Activated naive CD8-positive, alpha-beta T cell treated with anti-CD3 and anti-CD28 coated beads for 36 hours (primary cell): ENCODE measurements around the gene NR4A1. TPM values are rescaled to one million over a fixed set of nuclear protein-coding genes. Genes with fewer than 3 reads are reported as not detected.
"Not testable (repeated sequence)": the region's sequence is repeated elsewhere in the genome, so short reads cannot be mapped to it uniquely, and the experiment has no call there.

Experiments used
- DNase-seq: peaks from one replicate; pipeline ENCODE4 v3.0.0; 2021
- H3K27ac Mint-ChIP-seq: one replicate; pipeline ENCODE4 v1.8.0; 2022; ENCODE audit warnings: mild to moderate bottlenecking, moderate library complexity, mixed read lengths
- H3K27me3 Mint-ChIP-seq: one replicate; pipeline ENCODE4 v1.8.0; 2022; ENCODE audit warnings: mild to moderate bottlenecking, mixed read lengths
- H3K36me3 Mint-ChIP-seq: one replicate; pipeline ENCODE4 v1.8.0; 2021; ENCODE audit warnings: mild to moderate bottlenecking, mixed read lengths
- H3K4me1 Mint-ChIP-seq: one replicate; pipeline ENCODE4 v1.8.0; 2021; ENCODE audit warnings: mixed read lengths
- H3K4me3 Mint-ChIP-seq: one replicate; pipeline ENCODE4 v1.8.0; 2022; ENCODE audit warnings: mild to moderate bottlenecking, moderate library complexity, mixed read lengths
- H3K9me3 Mint-ChIP-seq: one replicate; pipeline ENCODE4 v1.8.0; 2022; ENCODE audit warnings: mixed read lengths
- total RNA-seq, 2 experiments: library from RNA; stranded (reverse); gene quantifications; one replicate each; pipeline ENCODE4 v1.2.3, GENCODE V29; 2021

NR4A1 gene
- total RNA-seq, 2 experiments from 2014 or later: 88.0 to 92.6 TPM

GRCh38 chr12:52083638-52083996, 32.4 kb downstream of the NR4A1 start:
- no peak for DNase-seq
- Mint-ChIP-seq H3K27me3 (peaks cover 14% of the 10 kb centered on the region), H3K27ac (no peak overlapping the region), H3K4me3 (no peak overlapping the region), H3K9me3 (no peaks in the 10 kb centered on the region), H3K36me3 (no peaks in the 10 kb centered on the region), H3K4me1 (peaks cover 9% of the 10 kb centered on the region)

DNA sequence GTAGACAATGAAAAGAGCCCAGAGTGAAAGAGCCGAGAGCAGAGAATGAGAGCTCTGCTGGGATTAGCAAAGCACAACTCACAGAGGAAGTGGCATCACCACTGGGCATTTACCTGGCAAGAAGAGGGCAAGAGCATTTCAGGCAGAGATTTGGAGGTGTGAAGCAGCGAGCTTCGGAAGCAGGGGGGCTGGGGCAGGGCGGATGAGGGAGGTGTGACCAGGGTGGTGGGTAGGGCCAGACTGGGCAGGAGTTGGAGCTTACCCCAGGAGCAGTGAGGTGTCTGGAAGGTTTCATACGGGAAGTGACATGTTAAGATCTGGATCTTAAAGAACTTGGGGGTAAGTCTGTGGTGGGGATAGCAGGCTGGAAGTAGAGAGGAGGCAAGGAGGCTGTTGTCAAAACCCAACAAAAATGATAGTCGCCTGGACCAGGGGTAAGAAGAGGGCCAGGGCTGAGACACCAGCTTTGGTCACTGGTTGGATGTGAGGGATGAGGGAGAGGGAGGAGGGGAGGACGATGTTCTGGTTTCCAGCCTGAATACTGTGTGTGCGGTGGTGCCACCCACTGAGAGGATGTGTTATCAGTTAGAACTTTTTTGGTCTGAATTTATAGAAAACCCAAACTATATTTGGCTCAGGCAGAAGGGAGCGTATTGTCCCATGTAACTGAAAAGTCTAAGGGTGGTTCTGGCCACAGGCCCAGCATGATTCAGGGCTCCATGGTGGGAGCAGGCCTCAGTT, 33.4 kb downstream of the NR4A1 start:
- H3K27ac Mint-ChIP-seq: no peak overlapping the region
- no peak for DNase-seq
- peaks cover 25% of the 10 kb centered on the region for H3K27me3 Mint-ChIP-seq
- H3K9me3 Mint-ChIP-seq: no peaks in the 10 kb centered on the region
- peaks cover 9% of the 10 kb centered on the region for H3K4me1 Mint-ChIP-seq
- H3K36me3 Mint-ChIP-seq: no peaks in the 10 kb centered on the region
- no peak overlapping the region for H3K4me3 Mint-ChIP-seq

DNA sequence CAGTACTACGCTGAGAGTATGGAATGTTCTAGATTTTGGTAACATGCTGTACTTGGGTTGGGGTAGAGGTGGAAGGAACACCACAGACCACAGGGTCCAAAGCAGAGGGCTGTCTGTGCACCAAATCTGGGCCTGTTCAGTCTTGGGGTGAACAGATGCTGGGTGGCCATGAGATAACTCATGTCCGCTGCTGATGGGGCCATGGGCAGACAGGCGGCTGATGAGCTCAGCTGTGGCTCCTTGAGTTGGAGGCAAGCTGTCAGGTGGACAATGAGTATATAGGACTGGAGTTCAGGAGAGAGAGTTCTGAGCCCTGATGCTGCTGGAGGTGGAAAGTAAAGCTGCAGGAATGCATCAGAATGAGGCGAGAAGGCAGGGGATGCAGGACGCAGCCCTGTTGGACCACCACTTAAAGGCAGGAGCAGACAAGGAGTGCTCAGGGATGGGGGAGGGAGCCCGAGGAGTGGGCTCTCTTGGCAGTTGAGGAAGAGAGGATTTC, 34.5 kb downstream of the NR4A1 start:
- Mint-ChIP-seq H3K4me3 (no peak overlapping the region), H3K27me3 (peaks cover 33% of the 10 kb centered on the region), H3K9me3 (no peaks in the 10 kb centered on the region), H3K36me3 (no peaks in the 10 kb centered on the region), H3K4me1 (peaks cover 9% of the 10 kb centered on the region), H3K27ac (no peak overlapping the region)
- no peak for DNase-seq

GRCh38 chr12:52086366-52086765, 35.1 kb downstream of the NR4A1 start:
- Mint-ChIP-seq H3K4me1 (peaks cover 9% of the 10 kb centered on the region), H3K9me3 (no peaks in the 10 kb centered on the region), H3K27me3 (peaks cover 40% of the 10 kb centered on the region), H3K36me3 (no peaks in the 10 kb centered on the region), H3K27ac (no peak overlapping the region), H3K4me3 (no peak overlapping the region)
- no peak for DNase-seq

- Mint-ChIP-seq H3K27me3 (peaks cover 45% of the 10 kb centered on the region), H3K9me3 (no peaks in the 10 kb centered on the region), H3K4me3 (no peak overlapping the region), H3K4me1 (peaks cover 4% of the 10 kb centered on the region), H3K27ac (no peak overlapping the region), H3K36me3 (no peaks in the 10 kb centered on the region)
- DNase-seq: no peak
Measured at GRCh38 chr12:52086944-52087835, 35.9 kb downstream of the NR4A1 start.

GRCh38 chr12:52087961-52088820, 36.9 kb downstream of the NR4A1 start:
- Mint-ChIP-seq H3K27ac (no peak overlapping the region), H3K36me3 (no peaks in the 10 kb centered on the region), H3K4me1 (peaks cover 3% of the 10 kb centered on the region), H3K9me3 (no peaks in the 10 kb centered on the region), H3K4me3 (no peak overlapping the region), H3K27me3 (peaks cover 47% of the 10 kb centered on the region)
- no peak for DNase-seq

DNA sequence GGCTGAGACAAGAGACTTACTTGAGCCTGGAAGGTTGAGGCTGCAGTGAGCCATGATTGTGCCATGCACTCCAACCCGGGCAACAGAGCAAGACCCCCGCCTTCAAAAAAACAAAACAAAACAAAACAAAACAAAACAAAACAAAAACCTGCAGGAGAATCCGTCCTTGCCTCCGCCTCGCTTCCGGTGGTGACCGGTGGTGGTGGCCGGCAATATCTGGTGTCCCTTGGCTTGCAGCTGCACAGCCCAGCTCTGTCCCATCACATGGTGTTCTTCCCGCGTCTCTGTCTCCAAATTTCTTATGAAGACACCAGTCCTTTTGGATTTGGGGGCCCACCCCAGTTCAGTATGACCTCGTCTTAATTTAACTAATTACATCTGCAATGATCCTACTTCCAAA, 38.2 kb downstream of the NR4A1 start:
- H3K27ac Mint-ChIP-seq: no peak overlapping the region
- peaks cover 52% of the 10 kb centered on the region for H3K27me3 Mint-ChIP-seq
- no peaks in the 10 kb centered on the region for H3K4me1 Mint-ChIP-seq
- H3K9me3 Mint-ChIP-seq: no peaks in the 10 kb centered on the region
- no peak overlapping the region for H3K4me3 Mint-ChIP-seq
- H3K36me3 Mint-ChIP-seq: no peaks in the 10 kb centered on the region
- DNase-seq: no peak

DNA sequence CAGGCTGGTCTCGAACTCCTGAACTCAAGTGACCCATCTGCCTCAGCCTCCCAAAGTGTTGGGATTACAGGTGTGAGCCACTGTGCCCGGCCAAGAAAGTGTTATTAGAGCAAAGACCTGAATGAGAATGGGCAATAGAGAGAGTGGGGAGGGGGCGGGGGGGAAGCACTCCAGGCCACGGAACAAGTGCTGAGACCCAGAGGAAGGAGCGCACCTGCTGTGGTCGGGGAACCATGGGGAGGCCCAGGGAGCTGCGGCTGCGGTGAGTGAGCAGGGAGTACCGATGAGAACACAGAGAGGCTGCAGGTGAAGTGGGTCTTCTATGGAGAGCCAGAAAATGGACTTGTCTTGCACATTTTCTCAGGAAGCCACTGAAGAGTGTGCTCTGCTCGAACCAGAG, 39.0 kb downstream of the NR4A1 start:
- H3K27ac Mint-ChIP-seq: no peak overlapping the region
- H3K4me1 Mint-ChIP-seq: no peaks in the 10 kb centered on the region
- H3K27me3 Mint-ChIP-seq: peaks cover 54% of the 10 kb centered on the region
- H3K4me3 Mint-ChIP-seq: no peak overlapping the region
- no peaks in the 10 kb centered on the region for H3K9me3 Mint-ChIP-seq
- no peaks in the 10 kb centered on the region for H3K36me3 Mint-ChIP-seq
- DNase-seq: no peak

DNA sequence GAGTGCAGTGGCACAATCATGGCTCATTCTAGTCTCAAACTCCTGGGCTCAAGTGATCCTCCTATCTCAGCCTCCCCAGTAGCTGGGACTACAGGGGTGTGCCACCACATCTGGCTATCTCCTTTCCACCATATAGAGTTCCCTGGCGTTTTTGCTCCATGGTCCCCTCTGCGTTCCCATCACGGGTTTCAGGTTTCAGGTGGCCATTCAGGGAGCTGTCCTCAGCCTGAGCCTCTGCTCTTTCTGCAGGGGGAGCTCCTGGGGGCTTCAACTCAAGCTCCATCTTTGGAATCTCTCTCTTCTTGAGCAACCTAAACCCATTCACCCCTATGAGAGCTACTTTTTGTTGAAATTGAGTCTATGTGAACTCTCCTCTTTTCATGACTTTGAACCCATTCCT, 39.8 kb downstream of the NR4A1 start:
- H3K9me3 Mint-ChIP-seq: no peaks in the 10 kb centered on the region
- H3K4me1 Mint-ChIP-seq: no peaks in the 10 kb centered on the region
- DNase-seq: no peak
- H3K27ac Mint-ChIP-seq: no peak overlapping the region
- no peaks in the 10 kb centered on the region for H3K36me3 Mint-ChIP-seq
- H3K27me3 Mint-ChIP-seq: peaks cover 54% of the 10 kb centered on the region
- H3K4me3 Mint-ChIP-seq: no peak overlapping the region

DNA sequence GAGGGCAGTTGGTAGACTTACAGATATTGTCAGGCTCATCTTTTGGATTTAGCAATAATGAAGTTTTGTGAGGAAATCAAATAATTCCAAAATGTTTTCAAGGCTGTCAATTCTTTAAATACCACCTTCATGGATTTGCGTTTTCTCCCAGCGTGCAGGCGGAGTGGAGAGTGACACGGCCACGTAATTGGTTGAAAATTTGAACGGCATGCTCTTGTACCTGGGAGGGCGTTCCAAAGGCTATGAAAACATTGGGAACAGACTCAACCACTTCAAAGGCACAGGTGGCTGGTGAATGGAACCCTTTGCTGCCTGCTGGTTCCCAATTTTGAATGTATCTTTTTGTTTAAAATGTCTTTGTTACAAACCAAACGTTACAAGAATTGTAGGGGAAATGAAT, 40.6 kb downstream of the NR4A1 start:
- no peaks in the 10 kb centered on the region for H3K36me3 Mint-ChIP-seq
- H3K27ac Mint-ChIP-seq: no peak overlapping the region
- no peak overlapping the region for H3K4me3 Mint-ChIP-seq
- no peak for DNase-seq
- no peaks in the 10 kb centered on the region for H3K9me3 Mint-ChIP-seq
- no peaks in the 10 kb centered on the region for H3K4me1 Mint-ChIP-seq
- peaks cover 55% of the 10 kb centered on the region for H3K27me3 Mint-ChIP-seq

DNA sequence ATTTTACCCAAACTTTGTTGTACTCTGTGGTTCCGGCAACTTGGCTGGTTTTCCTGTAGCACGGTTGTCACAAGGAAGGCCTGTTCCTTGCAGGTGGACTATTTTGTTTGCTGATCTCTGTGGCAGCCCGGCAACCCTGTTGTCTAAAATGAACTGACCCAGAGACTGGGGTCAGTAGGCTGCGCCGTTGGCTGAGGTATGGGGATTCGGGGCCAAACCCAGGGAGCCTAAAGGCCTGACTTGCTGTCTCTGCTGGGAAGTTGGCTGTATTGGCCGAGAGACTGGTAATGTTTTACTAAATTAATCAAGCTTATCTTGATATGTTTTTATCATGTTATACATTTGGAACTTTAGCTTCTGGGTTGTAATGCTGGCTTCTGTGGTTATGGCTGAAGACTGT, 42.1 kb downstream of the NR4A1 start:
- DNase-seq: no peak
- no peak overlapping the region for H3K27ac Mint-ChIP-seq
- no peaks in the 10 kb centered on the region for H3K9me3 Mint-ChIP-seq
- H3K4me1 Mint-ChIP-seq: no peaks in the 10 kb centered on the region
- H3K27me3 Mint-ChIP-seq: peaks cover 53% of the 10 kb centered on the region
- H3K4me3 Mint-ChIP-seq: no peak overlapping the region
- H3K36me3 Mint-ChIP-seq: no peaks in the 10 kb centered on the region

DNA sequence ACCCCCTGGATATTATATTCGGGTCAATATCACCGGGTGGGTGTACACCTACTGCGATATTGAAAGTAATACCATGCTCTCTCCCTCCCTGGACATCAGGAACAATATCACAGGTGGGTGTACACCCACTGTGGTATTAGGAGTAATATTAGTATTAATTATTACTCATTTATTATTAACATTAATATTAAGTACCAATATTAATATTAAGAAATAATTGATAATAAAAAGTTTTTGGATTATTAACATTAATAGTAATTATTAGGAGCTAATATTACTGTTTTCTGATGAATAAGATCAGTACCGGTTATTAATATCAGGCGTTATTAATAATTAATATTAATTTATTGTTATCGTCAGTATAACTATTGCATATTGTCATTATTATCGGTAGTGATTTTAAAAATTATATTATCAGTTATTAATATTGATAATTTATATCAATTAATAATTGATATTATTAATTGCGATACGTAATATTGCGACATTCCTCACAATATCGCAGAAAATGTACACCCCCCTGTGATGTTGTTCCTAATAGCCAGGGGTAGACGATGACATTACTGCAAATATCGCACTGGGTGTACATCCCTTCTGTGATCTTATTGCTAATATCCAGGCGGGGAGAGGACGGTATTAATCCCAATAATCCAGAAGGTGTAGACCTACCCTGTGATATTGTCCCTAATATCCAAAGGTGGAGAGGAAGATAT, 45.2 kb downstream of the NR4A1 start:
- Mint-ChIP-seq H3K27ac (no peak overlapping the region), H3K27me3 (peaks cover 39% of the 10 kb centered on the region), H3K4me3 (no peak overlapping the region), H3K9me3 (no peaks in the 10 kb centered on the region), H3K4me1 (no peaks in the 10 kb centered on the region), H3K36me3 (no peaks in the 10 kb centered on the region)
- DNase-seq: no peak

DNA sequence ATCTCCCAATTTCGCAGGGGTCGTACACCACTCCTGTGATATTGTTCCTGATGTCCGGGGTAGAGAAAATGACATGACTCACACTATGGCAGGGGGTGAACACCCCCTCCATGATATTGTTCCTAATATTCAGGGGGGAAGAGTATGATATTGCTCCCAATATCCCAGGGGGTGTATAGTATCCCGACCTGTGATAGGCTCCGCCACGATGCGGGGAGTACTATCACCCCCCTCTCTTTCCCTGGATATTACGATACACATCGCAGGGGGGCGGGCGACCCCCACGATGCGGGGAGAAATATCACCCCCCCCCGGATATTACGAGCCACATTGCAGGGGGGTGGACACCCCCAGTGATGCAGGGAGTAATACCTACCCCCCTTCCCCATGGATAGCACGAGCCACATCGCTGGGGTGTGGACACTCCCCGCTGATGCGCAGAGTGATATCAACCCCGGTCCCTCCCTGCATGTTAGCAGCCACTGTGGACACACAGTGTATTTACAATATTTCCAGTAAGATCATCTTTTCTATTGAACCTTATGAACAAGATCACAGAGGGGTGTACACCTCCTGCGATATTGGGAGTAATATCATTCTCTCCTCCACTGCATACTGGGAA, 45.9 kb downstream of the NR4A1 start:
- Mint-ChIP-seq H3K36me3 (no peaks in the 10 kb centered on the region), H3K9me3 (no peaks in the 10 kb centered on the region), H3K27ac (no peak overlapping the region), H3K27me3 (peaks cover 42% of the 10 kb centered on the region), H3K4me1 (no peaks in the 10 kb centered on the region), H3K4me3 (no peak overlapping the region)
- DNase-seq: no peak

GRCh38 chr12:52104431-52105089, 53.3 kb downstream of the NR4A1 start:
- not testable (repeated sequence) for H3K4me3 Mint-ChIP-seq, H3K36me3 Mint-ChIP-seq, H3K27ac Mint-ChIP-seq, DNase-seq, H3K9me3 Mint-ChIP-seq, H3K4me1 Mint-ChIP-seq
- H3K27me3 Mint-ChIP-seq: peaks cover 56% of the 10 kb centered on the region
